NCI-H1105 treated with DMSO at 0.1 percent for 48 hours (cell line): ENCODE results near the gene PDCD5.
"Not testable (repeated sequence)": the region's sequence is repeated elsewhere in the genome, so short reads cannot be mapped to it uniquely, and the experiment has no call there.

Experiments
- DNase-seq: peaks from one replicate; lab custom pipeline; 2025; lab: John Stamatoyannopoulos, UW

Gene PDCD5

GRCh38 chr19:32576790-32577189, 4.2 kb upstream of the PDCD5 start:
- DNase-seq, result no peak

- DNase-seq, result no peak
These were observed 563 bp upstream of the PDCD5 start for GRCh38 chr19:32580353-32580900.

- DNase-seq, result no peak
These were observed 752 bp downstream of the PDCD5 start for GRCh38 chr19:32581705-32582179.

- DNase-seq, result not testable (repeated sequence)
These were observed 6.9 kb downstream of the PDCD5 start for GRCh38 chr19:32587747-32588504.

- DNase-seq, result no peak
These were observed 13.0 kb downstream of the PDCD5 start for GRCh38 chr19:32594021-32594420.

- DNase-seq, result no peak
These were observed 14.5 kb downstream of the PDCD5 start for GRCh38 chr19:32595491-32595890.

- DNase-seq, result no peak
These were observed 17.0 kb downstream of the PDCD5 start for GRCh38 chr19:32598022-32598421.

- DNase-seq, result no peak
These were observed 18.3 kb downstream of the PDCD5 start for GRCh38 chr19:32599258-32599657.

- DNase-seq, result peak; percentile 75
These were observed 18.8 kb downstream of the PDCD5 start for GRCh38 chr19:32599736-32600157.

GRCh38 chr19:32603961-32604360, 23.0 kb downstream of the PDCD5 start:
- DNase-seq, result no peak

- no peak for DNase-seq
These were observed 24.6 kb downstream of the PDCD5 start for GRCh38 chr19:32605544-32605943.

- DNase-seq, result no peak
These were observed 25.3 kb downstream of the PDCD5 start for GRCh38 chr19:32606289-32606688.

- DNase-seq, result no peak
These were observed 26.5 kb downstream of the PDCD5 start for GRCh38 chr19:32607479-32607878.

- DNase-seq, result no peak
These were observed 30.2 kb downstream of the PDCD5 start for GRCh38 chr19:32611161-32611560.

- no peak for DNase-seq
These were observed 32.0 kb downstream of the PDCD5 start for GRCh38 chr19:32613008-32613407.

- no peak for DNase-seq
These were observed 33.9 kb downstream of the PDCD5 start for GRCh38 chr19:32614916-32615315.

GRCh38 chr19:32615569-32615968, 34.6 kb downstream of the PDCD5 start:
- DNase-seq, result no peak

- DNase-seq, result no peak
These were observed 38.2 kb downstream of the PDCD5 start for GRCh38 chr19:32619051-32619685.

GRCh38 chr19:32622002-32622401, 41.0 kb downstream of the PDCD5 start:
- DNase-seq, result no peak

- no peak for DNase-seq
These were observed 43.4 kb downstream of the PDCD5 start for GRCh38 chr19:32624410-32624809.

GRCh38 chr19:32626969-32627368, 46.0 kb downstream of the PDCD5 start:
- DNase-seq, result no peak

GRCh38 chr19:32627714-32628270, 46.8 kb downstream of the PDCD5 start:
- no peak for DNase-seq

GRCh38 chr19:32630338-32630737, 49.3 kb downstream of the PDCD5 start:
- DNase-seq, result no peak
